HG03571 (cell line): ENCODE results near the gene XIRP2.

ENCODE experiments used
- ATAC-seq: cut with Tn5 transposase; IDR thresholded peaks from one replicate; pipeline ENCODE4 v1.9.1; 2021; ENCODE audit not compliant: unreplicated experiment

The XIRP2 gene

GRCh38 chr2:166926657-166927056 lies 38.4 kb downstream of the XIRP2 start:
- no peak for ATAC-seq

- no peak for ATAC-seq
Measured at GRCh38 chr2:166932032-166932431, 43.8 kb downstream of the XIRP2 start.

DNA sequence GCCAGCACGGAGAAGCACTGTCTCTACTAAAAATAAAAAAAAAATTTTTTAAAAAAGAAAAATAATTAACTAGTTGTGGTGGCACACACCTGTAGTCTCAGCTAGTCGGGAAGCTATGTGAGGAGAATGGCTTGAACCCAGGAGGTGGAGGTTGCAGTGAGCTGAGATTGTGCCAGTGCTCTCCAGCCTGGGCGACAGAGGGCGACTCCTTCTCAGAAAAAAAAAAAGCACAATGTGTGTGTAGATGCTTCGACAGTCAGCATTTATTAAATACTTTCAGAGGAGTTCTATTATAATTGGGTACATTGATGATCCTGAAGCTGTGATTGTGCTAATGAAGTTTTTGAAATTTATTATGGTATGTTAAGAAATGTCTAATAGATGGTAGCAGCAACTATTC lies 46.5 kb downstream of the XIRP2 start:
- ATAC-seq: no peak

DNA sequence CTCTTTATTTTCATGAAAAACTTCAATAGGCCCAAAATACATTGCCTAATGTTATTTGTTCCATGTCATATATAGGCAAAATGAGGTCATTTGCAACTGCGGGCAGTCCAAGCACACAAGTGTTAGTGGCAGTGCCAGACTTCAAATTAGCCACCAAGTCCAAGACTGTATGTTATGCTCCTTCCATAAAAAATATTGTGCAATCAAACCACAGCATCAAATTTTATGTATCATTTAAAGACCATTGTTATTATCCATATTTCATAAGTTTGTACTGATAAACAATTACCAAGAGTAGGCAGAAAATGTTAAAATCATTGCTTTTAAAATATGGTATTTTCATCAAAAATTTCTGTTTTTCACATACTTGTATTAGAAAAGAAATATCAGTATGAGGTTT lies 54.1 kb downstream of the XIRP2 start:
- ATAC-seq: no peak

GRCh38 chr2:166944909-166945308 lies 56.6 kb downstream of the XIRP2 start:
- no peak for ATAC-seq

- ATAC-seq: no peak
Measured at GRCh38 chr2:166957686-166958085, 69.4 kb downstream of the XIRP2 start.

GRCh38 chr2:166958986-166959481 lies 70.8 kb downstream of the XIRP2 start:
- no peak for ATAC-seq

DNA sequence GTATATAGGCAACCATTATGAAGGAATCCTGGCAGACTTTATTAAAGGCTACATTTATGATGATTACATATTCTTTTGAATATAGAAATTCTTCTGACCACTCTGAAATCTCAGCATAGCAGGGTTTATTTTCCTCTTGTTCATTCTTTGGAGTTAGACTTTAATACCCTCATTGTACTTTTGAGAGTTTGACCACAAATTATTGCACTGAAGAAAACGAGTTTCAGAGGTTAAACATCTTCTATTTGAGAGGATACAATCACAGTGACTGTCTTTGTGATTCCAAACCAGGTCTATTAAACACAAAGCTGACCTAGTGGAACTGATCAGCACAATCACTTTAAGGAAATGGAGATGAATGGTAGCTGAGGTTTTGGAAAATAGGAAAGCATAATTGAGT lies 71.3 kb downstream of the XIRP2 start:
- no peak for ATAC-seq

- ATAC-seq: no peak
Measured at GRCh38 chr2:166960702-166961270, 72.5 kb downstream of the XIRP2 start.

GRCh38 chr2:166961933-166962332 lies 73.7 kb downstream of the XIRP2 start:
- ATAC-seq: no peak

GRCh38 chr2:166969486-166969885 lies 81.2 kb downstream of the XIRP2 start:
- ATAC-seq: no peak

- no peak for ATAC-seq
Measured at GRCh38 chr2:166972002-166972401, 83.7 kb downstream of the XIRP2 start.

- no peak for ATAC-seq
Measured at GRCh38 chr2:166972418-166972817, 84.1 kb downstream of the XIRP2 start.

- ATAC-seq: no peak
Measured at GRCh38 chr2:166984188-166984587, 95.9 kb downstream of the XIRP2 start.

GRCh38 chr2:166984797-166985196 lies 96.5 kb downstream of the XIRP2 start:
- no peak for ATAC-seq

GRCh38 chr2:166994588-166995336 lies 106.5 kb downstream of the XIRP2 start:
- no peak for ATAC-seq

GRCh38 chr2:166996465-166996864 lies 108.2 kb downstream of the XIRP2 start:
- no peak for ATAC-seq

DNA sequence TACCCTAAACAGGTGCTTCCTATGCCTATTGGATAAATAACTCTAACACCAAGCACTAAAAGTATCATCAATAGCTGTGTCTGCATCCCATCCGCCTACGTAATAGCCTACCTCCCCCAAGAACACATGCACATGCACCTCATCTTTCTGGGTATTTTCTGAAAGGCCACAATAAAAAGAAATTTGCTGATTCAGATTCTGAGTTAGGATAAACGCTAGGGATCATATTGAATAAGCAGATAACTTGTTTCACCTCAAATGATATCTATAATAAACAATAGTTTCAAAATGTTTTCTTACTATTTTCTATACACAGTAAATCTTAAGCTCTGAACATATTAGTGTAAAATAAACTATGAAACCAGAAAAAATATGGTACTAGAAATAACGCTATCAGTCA lies 112.9 kb downstream of the XIRP2 start:
- no peak for ATAC-seq

GRCh38 chr2:167005096-167005495 lies 116.8 kb downstream of the XIRP2 start:
- no peak for ATAC-seq

DNA sequence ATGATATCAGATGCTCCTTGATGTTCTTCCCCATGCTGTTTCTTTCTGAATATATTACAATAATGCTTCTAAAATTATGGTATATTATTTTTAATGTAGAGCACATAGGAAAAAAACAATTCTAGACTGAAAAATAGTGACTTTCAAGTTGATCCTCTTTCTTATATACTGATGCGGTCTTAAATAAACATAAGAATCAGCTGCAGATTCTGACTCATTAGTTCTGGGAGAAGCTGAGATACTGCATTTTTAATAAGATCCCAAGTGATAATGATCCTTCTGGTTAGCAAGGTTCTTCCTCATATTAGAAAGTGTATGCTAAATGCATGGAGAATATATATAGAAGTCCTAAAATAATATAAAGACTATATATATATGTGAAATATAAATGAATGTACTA lies 124.9 kb downstream of the XIRP2 start:
- no peak for ATAC-seq

DNA sequence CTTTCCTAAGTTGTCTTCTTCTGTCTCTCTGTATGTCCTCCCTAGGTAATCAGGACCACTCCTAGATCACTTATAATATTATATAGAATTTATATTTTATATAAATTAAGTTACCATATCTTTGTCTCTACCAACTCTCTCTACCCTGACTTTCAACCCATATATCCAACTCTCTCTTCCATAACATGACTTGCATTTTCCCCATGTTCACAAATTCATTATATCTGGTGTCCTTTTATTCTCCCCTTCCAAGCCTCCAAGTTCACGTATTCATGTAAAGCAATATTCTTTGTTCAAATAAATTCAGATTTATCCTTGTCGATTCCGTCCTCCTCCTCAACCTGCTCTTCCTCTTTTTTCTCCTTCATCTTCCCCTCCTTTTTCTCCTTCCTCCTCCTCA lies 127.5 kb downstream of the XIRP2 start:
- no peak for ATAC-seq

- ATAC-seq: no peak
Measured at GRCh38 chr2:167017021-167017420, 128.7 kb downstream of the XIRP2 start.

- ATAC-seq: no peak
Measured at GRCh38 chr2:167018590-167018989, 130.3 kb downstream of the XIRP2 start.
